Adipose tissue (tissue), 3 donors: ENCODE measurements around the gene PACRG. TPM values are rescaled to one million over a fixed set of nuclear protein-coding genes. Genes with fewer than 3 reads are reported as not detected.
"Not testable (repeated sequence)": the region's sequence is repeated elsewhere in the genome, so short reads cannot be mapped to it uniquely, and the experiment has no call there.

Source experiments
- H3K27ac ChIP-seq: one replicate; pipeline ENCODE4 v1.5.1; 2013; ENCODE audit warnings: low read depth, low read length
- WGBS, 3 donors: extraction: QIAGEN DNeasy Blood & Tissue Kit; methylation state at CpG; one replicate each; pipeline ENCODE4 v1.1.7; 2013; 5-methylcytosine and 5-hydroxymethylcytosine counted together
- polyA plus RNA-seq, 3 donors: library from polyadenylated mRNA; stranded (reverse); fragments of 200-250 nt; gene quantifications; one replicate each; pipeline ENCODE4 v1.2.3, GENCODE V29; 2013
- donor health status: healthy with polysubstance abuse.
- donor health status: Bipolar disorder and iron deficiency.
- donor health status: healthy.

Gene PACRG
- polyA plus RNA-seq, result 1 to 10 TPM in 1 of 3 donors, under 1 TPM in 1, not detected in 1; 0.34 to 4.8 TPM

DNA sequence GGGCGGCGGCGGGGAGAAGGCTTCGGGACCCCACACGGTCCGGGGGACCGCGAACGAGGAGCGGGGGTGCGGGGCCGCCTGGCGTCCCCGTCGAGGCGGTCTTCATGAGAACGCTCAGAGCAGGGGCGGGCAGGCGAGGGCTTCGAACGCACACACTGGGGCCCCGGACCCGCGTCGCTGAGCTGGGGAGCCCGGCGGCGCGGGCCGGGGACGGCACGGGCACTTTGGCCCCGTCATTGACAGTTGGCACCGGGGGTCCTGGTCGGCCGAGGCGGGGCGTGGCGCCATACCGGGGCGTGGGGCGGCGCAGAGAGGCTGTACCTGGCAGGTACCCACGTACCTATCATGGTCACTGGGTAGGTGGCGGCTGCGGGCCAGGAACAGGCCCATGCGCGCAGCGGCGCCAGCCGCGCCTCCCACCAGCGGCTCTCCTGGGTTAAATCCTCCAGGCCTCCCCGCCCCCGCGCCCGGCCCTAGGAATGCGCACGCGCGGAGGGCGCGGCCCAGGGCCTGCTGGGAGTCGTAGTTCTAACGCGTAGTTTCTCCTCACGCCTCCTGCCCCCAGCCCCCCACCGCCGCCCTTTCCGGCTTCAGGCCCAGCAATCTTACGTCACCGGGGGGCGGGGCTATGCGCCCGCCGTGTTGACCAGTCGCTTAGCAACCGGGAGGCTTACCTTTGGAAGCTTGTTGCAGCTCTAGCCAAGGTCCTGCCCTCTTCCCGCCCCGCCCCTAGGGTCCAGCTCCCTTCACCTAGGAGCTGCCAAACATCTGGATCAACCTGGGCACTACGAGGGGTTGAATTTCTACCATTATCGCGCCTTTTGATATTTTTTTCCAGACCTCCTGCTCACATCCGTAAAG, at the start of gene PACRG, which contains the start of gene PRKN:
TSS of gene PACRG (plus strand) at position 653 of the 861 bp plus-strand sequence.
TSS of gene PRKN (minus strand) at position 445 of the 861 bp plus-strand sequence.
- H3K27ac ChIP-seq, result no peak within 1 kb of the TSS
- WGBS, 3 donors, result 0 to 1% (median 1%) methylated on average over 75 to 84 of the region's 84 CpGs

DNA sequence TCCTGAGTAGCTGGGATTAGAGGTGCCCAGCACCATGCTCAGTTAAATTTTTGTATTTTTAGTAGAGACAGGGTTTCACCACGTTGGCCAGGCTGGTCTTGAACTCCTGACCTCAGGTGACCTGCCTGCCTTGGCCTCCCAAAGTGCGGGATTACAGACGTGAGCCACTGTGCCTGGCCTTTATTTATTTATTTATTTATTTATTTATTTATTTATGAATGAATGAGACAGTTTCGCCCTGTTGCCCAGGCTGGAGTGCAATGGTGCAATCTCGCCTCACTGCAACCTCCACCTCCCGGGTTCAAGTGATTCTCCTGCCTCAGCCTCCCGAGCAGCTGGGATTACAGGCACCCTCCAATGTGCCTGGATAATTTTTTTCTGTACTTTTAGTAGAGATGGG, 48.9 kb upstream of the PACRG start:
- 91 to 93% (median 92%) methylated on average over 7 of the region's 7 CpGs for WGBS, 3 donors

DNA sequence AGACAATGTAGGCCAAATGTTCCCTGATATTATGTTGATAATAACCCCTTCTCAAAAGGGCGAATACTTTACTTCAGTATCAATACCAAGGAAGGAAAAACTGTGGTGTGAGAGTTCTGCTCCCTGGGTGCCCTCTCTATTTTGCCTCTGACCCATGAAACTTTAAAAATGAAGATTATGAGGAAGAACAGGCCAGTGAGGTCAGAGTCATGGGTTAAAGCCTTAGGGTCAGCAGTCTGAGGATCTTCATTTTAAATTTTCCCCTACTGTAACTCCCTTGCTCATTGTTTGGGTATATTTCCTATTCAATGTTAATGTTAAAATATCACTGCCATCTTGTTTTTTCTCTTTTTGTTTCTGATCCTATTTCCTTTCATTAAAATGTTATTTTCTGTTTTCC, 48.1 kb upstream of the PACRG start:
- 89 to 96% (median 94%) methylated on average over 1 of the region's 1 CpG for WGBS, 3 donors
- no peak overlapping the region for H3K27ac ChIP-seq

More for the DNA sequence above, 48.9 kb upstream of the PACRG start:
- not testable (repeated sequence) for H3K27ac ChIP-seq

DNA sequence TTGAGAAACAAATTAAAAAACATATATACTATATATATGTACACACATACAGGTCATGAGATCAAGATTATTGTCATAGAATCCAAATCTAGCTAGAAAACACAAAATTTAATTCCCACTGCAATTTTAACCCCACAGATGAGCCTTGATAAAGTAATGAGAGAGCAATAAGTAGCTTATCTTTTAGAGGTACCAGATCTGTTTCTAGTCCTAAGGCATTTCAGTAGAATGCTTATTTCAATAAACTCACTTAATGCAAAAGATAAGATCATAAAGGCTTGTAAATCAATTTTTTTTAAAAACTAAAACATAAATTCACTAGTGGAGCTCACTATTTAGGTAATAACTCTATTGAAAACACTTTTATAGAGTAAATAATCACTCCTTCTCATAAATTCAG, 47.4 kb upstream of the PACRG start:
- H3K27ac ChIP-seq, result no peak overlapping the region

DNA sequence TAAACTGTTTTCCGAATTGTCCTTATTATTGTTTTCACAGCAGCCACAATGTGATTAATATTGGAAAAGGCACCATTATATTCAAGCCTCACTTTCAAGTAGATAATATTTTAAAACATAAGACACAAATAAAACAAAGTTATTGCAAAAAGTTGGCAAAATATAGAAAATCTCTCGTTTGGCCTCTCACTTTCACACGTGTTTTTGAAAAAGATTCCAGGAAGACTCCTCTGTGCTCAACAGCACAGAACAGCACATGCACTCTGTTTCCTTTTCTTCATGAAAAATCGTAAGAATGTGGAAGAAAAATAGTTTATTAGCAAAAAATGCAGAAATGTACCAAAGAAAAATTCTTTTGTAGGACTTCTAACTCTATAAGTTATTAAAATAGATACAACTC, 46.9 kb upstream of the PACRG start:
- WGBS, 3 donors, result 63 to 85% (median 64%) methylated on average over 4 of the region's 4 CpGs
- no peak overlapping the region for H3K27ac ChIP-seq

DNA sequence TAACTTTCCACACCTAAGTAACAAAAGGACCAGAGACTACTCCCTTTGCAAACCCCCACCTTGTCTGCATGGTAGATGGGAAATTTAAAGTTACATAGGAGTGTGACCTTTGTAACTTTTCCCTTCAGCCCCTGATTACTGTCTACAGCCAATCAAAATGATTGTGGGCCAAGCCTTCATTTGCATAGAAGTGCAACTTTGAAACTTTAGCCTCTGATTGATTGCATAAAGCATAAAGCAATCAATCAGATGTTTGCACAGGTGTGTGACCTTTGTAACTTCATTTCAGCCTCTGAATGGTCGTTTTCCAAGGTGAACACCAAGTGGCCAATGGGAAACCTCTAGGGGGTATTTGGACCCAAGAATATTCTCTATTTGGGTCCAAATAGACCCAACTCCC, 46.3 kb upstream of the PACRG start:
- WGBS, 3 donors, result 26 to 80% (median 56%) methylated on average over 1 of the region's 1 CpG
- no peak overlapping the region for H3K27ac ChIP-seq

DNA sequence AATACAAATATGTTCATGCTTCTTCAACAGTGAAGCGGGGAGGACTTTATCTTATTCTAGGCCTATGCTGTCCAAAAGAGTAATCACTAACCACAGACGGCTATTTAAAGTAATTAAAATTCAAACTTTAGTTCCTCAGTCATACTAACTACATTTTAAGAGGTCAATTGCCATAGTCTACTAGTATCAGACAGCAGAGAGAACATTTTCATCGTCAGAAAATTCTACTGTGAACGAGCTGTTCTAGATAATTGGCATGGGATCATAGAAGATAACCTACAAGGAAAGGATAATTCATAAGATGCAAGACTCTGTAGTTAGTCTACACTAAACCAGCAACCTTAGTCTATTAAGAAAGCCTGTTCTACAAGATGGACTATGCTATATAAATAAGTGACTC, 44.6 kb upstream of the PACRG start:
- 60 to 76% (median 68%) methylated on average over 4 of the region's 4 CpGs for WGBS, 3 donors
- no peak overlapping the region for H3K27ac ChIP-seq

DNA sequence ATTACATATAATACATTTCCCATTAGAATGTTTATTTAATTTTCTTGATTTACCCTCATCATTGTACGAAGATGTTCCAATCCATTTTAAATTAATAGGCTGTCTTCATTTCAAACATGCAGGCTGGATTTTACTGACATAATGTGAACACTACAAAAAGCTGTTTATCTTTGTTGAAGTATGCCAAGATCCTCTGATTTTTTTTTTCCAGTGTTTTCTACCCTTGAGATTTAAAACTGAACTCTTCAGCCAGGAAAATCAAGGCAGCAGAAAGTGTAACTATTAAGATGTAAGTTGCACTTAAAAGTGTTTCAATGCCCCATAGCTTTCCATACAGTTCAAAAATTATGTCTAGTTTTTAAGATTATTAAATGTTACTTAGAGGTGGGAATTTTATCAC, 43.7 kb upstream of the PACRG start:
- WGBS, 3 donors, result 56 to 71% (median 64%) methylated on average over 1 of the region's 1 CpG
- H3K27ac ChIP-seq, result no peak overlapping the region

DNA sequence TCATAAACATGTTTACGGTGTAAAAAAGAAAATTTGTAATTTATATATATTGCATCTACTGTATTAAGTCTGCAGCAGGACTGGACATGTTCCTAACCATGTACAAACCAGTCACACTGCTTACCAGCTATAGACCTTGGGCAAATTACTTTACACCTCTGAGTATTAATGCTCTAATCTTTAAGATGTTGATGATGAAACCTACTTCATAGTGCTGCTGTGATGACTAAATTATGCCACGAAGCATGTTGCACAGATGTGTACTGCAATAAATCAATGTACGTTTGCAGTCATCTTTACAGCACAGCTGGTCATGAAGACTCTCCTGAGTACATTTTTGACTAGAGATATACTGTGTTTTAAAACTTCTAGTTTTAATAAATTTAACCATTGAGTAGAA, 42.8 kb upstream of the PACRG start:
- H3K27ac ChIP-seq, result no peak overlapping the region
- 81 to 91% (median 88%) methylated on average over 3 of the region's 3 CpGs for WGBS, 3 donors

DNA sequence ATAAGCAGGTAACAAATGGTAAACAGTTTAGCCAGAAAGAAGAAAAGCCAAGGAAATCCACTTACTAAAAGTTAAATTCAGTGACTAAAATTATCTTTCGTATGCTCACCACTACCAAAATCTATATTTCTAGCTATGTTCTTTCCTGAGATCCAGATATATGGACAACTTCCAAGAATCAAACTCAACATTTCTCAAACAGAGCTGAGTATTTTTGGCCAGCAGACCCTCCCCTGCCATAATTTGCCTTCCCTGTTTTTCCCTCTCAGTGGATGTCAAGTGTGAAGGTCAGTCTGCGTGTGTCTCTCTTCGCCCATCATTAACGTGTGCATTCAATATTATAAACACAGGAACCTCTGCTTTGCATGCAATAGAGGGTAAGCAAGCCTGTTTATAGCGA, 42.2 kb upstream of the PACRG start:
- WGBS, 3 donors, result 85 to 87% (median 86%) methylated on average over 5 of the region's 5 CpGs
- H3K27ac ChIP-seq, result no peak overlapping the region

DNA sequence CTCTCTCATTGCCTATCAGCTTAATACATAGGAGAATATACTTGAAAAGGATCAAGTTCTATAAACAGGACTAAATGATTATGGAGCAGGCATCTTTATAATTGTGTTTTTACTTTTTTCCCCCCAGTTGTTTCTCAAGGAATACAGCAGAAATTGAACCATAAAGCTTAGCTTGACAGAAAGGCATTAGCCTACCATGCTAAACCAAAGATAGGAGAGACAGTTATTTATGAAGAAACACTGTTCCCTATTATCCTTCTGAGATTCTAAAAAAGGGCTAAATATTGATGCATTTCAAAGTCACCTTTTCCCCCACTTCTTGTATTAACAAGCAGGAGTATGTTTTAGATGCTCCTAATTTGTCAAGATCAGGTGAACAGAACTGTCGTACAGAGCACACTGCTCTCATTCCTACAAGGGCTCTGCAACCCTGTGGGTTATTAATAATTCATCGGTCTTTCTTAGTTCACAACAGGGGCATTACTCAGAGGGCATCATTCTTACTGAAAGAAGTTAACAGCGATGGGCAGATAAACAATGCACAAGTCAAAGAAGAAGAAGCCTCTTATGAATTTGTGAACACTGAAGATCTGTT, 38.9 kb upstream of the PACRG start:
- 86 to 98% (median 89%) methylated on average over 3 of the region's 3 CpGs for WGBS, 3 donors
- H3K27ac ChIP-seq, result no peak overlapping the region

DNA sequence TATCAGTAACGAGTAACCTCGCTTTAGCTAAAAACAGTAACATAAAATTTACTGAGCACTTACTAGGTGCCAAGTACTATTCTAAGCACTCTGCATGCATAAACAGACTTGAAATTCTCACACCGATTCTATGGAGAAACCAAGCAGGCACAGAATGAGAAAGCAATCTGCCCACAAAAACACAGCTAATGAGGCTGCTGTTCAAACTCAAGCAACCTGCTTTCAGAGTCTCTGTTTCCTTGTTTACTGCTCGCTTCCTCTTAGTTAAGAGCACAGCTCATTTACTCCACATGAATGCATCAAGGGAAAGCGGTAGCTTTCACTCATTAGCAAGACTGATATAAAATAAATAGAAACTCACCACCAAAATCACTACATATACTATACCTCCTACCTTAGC, 37.6 kb upstream of the PACRG start:
- WGBS, 3 donors, result 69 to 73% (median 70%) methylated on average over 5 of the region's 5 CpGs
- no peak overlapping the region for H3K27ac ChIP-seq

DNA sequence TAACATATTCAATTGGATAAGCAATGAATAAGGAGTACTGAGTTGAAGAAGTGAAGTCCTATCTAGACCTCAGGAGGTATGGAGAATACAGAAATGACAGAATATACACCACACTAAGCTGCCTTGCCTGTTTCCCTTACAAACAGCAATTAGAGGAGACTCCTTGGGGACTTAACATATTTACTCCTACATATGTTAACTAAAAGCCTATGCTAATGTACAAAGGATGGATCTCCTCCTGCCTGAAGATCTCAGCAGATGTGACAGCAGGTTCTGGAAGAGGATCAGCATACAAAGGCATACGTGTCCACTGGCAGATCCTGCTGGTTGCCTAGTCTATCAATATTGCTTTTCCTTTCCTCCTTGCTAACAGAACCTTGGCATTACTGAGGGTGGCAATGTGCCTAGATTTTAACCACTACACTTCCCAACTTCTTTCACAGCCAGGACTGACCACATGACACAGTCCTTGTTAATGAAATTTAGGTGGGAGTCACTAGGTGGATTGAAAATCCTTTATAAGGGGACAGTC, 29.8 kb upstream of the PACRG start:
- WGBS, 3 donors, result 38 to 82% (median 71%) methylated on average over 1 of the region's 1 CpG
- H3K27ac ChIP-seq, result no peak overlapping the region

DNA sequence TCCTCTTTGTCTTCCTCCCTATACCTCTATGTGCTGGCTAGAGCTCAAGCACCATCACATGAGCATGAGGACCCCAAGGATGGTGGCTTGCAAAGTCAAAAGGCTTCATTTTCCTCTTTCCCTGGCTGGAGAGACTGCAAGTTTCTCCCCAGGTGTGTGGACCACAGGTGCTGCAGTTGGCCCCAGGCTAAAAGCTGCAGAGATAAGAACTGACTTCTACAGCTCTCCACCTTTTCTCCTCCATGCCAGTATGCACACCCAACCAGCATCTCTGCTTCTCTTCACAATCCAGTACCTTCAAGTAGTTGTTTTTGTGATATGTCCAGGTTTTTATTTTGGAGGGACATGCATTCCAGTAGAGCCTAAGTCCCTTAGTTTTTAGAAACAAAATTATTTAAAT, 29.3 kb upstream of the PACRG start:
- no peak overlapping the region for H3K27ac ChIP-seq

DNA sequence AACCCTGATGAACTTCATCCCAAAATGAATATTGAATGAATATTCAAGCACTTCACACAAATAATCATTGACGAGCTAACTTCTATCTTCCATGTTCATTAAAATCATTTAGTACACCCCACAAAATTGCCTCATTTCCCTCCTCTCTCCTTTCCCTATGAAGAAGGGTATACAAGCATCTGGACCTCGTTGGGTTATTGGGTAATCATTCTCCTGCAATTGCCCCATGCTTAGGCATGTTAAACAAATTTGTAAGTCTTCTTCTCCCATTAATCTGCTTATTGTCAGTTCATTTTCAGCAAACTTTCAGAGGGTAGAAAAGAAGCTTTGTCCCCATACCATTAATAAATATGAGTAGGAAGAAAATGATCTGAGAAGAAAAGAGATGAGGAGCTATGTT, 27.8 kb upstream of the PACRG start:
- no peak overlapping the region for H3K27ac ChIP-seq
- 51 to 80% (median 59%) methylated on average over 2 of the region's 2 CpGs for WGBS, 3 donors

DNA sequence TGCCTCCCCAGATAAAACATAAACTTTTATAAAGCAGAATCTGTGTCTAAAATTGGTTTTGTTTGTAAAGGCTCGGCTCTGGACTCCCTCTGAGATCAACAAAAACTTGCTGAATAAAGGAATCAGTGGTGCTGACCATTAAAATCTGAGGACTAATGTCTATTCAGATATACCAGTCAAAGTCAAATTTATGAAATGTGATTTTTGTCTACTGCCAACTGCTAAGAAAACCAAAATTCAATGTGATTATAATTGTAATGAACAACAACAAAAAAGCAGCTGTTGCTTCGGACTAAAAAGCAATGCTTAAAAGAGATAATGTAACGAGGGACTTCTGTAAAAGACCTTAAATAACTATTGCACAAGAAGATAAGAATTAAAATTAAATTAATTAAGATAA, 26.8 kb upstream of the PACRG start:
- 88 to 92% (median 89%) methylated on average over 3 of the region's 3 CpGs for WGBS, 3 donors
- no peak overlapping the region for H3K27ac ChIP-seq

DNA sequence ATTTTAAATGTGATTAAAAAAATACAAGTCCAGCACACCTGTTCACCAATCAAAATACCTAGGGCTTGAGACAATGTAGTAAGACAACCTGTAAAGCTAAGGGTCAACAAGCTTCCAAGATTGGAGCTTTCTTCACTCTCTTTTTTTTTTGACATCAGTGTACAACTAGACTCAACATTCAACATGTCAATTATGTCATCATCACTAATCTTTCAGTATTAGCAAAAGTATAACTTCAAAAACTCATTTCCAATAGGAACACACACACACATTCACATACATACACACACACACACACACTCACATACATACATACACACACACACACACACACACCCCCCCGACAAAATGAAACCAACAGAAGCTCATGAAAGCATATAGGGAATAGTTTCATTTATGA, 26.2 kb upstream of the PACRG start:
- WGBS, 3 donors, result 75 to 96% (median 88%) methylated on average over 1 of the region's 1 CpG
- no peak overlapping the region for H3K27ac ChIP-seq

DNA sequence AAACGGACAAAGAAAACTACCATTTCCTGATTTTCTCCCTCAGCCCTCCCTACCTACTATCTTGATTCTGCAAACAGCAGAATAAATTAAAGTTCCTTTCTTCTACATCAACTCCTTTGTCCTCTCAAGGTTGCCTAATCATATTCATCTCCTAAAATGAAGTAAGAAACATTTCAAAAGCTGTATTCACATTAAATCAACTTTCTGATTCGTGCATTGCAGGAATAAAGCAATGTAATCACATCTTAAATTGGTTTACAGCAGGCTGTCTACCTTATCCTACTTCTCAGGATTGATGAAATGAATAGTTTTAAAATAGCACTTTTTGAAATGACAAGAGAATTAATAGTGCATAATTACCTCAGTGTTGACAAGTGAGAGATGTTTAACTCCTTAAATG, 25.3 kb upstream of the PACRG start:
- WGBS, 3 donors, result 65 to 73% (median 67%) methylated on average over 2 of the region's 2 CpGs
- no peak overlapping the region for H3K27ac ChIP-seq

DNA sequence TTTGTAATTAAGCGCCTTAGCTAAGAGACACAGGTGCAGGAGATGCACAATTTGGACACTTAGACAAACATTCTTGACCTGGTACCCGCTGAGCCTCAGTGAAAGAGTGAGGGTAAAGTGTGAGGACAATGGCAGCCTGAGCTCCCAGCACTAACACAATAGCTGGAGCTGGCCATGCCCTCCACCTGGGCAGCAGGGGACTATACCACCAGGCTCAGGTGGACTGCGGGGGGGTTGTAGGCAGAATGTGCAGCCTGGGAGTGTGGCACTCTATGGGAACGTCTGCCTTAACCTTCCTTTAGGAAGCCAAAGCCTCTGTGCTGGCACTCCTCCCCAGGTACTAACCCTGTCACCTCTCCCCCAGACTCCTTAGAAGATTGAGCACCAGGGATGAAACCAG, 23.8 kb upstream of the PACRG start:
- 89 to 92% (median 90%) methylated on average over 4 of the region's 4 CpGs for WGBS, 3 donors

DNA sequence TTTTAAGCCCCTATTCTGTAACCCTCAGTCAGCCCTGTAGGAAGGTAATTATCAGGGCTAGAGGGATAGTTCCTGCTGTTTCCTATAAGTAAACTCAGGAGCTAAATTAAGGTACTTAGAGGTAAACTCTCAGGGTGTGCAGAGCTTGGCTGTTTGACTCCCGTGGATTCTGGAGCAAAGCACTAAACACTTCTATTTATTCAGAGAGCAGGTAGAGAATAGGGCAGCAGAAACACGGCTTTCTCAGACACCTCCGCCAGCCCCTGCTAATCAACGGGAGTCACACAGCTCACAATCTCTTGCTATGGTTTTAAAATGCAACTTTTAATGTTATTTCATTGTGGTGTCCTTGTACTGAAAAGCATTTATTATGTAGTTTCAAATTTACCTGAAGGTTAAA, 22.0 kb upstream of the PACRG start:
- no peak overlapping the region for H3K27ac ChIP-seq
- 25 to 71% (median 67%) methylated on average over 4 of the region's 4 CpGs for WGBS, 3 donors

More for the DNA sequence above, 23.8 kb upstream of the PACRG start:
- no peak overlapping the region for H3K27ac ChIP-seq
